Skeletal muscle satellite cell (primary cell): ENCODE data around the gene UNC5A. TPM values are rescaled to one million over a fixed set of nuclear protein-coding genes. Genes with fewer than 3 reads are reported as not detected.
A peak's percentile ranks its signal among the peaks of the same experiment; 100 is the strongest.

Experiments used
- H3K27me3 ChIP-seq: 2 replicates; pipeline ENCODE4 v1.7.0; 2013; ENCODE audit warnings: low read length; ENCODE audit not compliant: control insufficient read depth, insufficient read depth
- H3K36me3 ChIP-seq: 2 replicates; pipeline ENCODE4 v1.7.0; 2013; ENCODE audit warnings: mild to moderate bottlenecking, control low read depth, low read length; ENCODE audit not compliant: insufficient read depth
- H3K4me1 ChIP-seq: 2 replicates; pipeline ENCODE4 v1.7.0; 2013; ENCODE audit warnings: low read length; ENCODE audit not compliant: control insufficient read depth, insufficient read depth
- H3K4me2 ChIP-seq: 2 replicates; pipeline ENCODE4 v1.7.0; 2013; ENCODE audit warnings: mild to moderate bottlenecking, low read length
- H3K4me3 ChIP-seq: 2 replicates; pipeline ENCODE4 v1.7.0; 2013; ENCODE audit warnings: low read length
- H3K9ac ChIP-seq: 2 replicates; pipeline ENCODE4 v1.7.0; 2013; ENCODE audit warnings: mild to moderate bottlenecking, low read depth, low read length, moderate library complexity
- H3K9me3 ChIP-seq: replicated peaks from 2 replicates; pipeline ENCODE4 v1.7.0; 2013; ENCODE audit warnings: mild to moderate bottlenecking, control low read depth, low read length
- total RNA-seq: library from RNA; depleted of rRNA; stranded (reverse); fragments of >200 nt; gene quantifications from 2 replicates; pipeline ENCODE4 v1.2.3, GENCODE V29; 2012; rRNA removed

The UNC5A gene
- under 0.01 TPM in 2 replicates for total RNA-seq

DNA sequence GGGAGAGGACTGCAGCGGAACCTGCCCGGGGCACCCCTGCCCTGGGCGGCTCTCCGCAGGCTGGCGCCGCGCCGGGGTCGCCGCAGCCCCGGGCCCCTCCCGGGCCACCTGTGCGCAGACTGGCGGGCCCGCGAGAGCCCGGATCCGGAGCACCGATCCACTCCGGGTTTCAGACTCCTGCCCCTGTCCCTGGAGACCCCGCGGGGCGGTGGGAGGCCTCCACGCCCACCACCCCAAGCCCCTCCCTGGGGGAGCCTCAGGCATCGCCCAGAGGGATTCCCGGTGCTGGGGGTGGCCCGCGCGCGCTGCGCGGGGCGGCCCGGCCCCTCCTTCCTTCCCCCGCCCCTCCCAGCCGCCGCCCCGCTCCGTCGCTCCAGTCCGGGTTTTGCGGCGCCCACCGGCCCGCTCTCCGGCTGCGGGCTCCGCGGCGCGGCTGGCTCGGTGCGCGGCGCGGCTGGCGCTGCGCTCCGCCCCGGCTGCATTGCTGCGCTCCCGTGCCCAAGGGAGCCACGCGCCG is at the start of gene UNC5A:
Gene UNC5A (plus strand): TSS at position 479 of the 517 bp plus-strand sequence. CDS start 192 bp downstream, outside the sequence.
- peaks cover 66% of the 10 kb centered on the region for H3K27me3 ChIP-seq
- H3K4me3 ChIP-seq: peak within 1 kb of the TSS; percentile 50
- H3K9ac ChIP-seq: no peak within 1 kb of the TSS
- no peaks in the 10 kb centered on the region for H3K36me3 ChIP-seq
- peak within 1 kb of the TSS; percentile 73 for H3K4me2 ChIP-seq
- H3K9me3 ChIP-seq: no peaks in the 10 kb centered on the region
- peaks cover 6% of the 10 kb centered on the region for H3K4me1 ChIP-seq

DNA sequence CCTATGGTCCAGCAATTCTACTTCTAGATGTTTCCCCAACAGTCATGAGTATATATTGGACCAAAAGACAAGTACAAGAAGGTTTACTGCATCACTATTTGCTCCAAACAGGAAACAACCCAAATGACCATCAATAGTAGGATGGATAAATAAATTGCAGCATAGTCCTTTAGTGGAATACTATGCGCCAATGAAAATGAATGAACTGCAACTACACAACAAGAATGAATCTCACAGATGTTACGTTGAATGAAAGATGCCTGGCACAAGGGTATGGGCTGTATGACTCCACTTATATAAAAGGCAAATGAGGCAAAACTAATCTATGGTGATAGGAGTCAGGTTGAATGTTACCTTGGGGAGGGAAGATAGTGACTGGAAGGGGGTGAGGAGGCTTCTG is 48.6 kb upstream of the UNC5A start:
- Histone ChIP-seq H3K36me3 (no peaks in the 10 kb centered on the region), H3K4me2 (no peak overlapping the region), H3K4me1 (no peaks in the 10 kb centered on the region), H3K4me3 (no peak overlapping the region), H3K27me3 (peaks cover 6% of the 10 kb centered on the region), H3K9ac (no peak overlapping the region), H3K9me3 (no peaks in the 10 kb centered on the region)

DNA sequence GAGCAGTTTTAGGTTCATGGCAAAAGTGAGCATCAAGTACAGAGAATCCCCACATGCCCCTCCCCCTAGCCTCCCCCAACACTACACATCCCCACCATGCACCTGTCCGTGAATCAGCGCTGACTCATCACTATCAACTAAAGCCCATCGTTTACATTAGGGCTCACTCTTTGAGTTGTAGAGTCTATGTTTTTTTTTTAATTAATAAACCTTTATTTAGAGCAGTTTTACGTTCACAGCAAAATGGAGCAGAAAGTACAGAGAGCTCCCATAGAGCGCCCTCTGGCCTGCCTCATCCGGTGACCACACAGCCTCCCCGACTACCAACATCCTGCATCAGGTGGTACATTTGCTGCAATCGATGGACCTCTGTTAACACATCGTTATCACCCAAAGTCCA is 47.9 kb upstream of the UNC5A start:
- Histone ChIP-seq H3K4me2 (no peak overlapping the region), H3K9ac (no peak overlapping the region), H3K36me3 (no peaks in the 10 kb centered on the region), H3K9me3 (no peaks in the 10 kb centered on the region), H3K27me3 (peaks cover 6% of the 10 kb centered on the region), H3K4me3 (no peak overlapping the region), H3K4me1 (no peaks in the 10 kb centered on the region)

DNA sequence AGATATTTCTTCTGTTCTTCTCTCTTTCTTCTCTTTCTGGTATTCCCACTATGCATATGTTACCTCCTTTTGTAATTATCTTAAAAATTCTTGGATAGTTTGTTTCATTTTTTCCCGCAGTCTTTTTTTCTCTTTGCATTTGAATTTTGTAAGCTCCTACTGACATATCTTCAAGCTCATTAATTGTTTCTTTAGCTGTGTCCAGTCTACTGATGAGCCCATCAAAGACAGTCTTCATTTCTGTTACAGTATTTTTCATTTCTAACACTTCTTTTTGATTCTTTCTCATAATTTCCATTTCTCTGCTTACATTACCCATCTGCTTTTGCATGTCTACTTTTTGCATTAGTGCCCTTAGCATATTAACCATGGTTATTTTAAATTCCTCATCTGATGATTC is 44.7 kb upstream of the UNC5A start:
- Histone ChIP-seq H3K27me3 (peaks cover 12% of the 10 kb centered on the region), H3K4me1 (no peaks in the 10 kb centered on the region), H3K9me3 (no peaks in the 10 kb centered on the region), H3K36me3 (no peaks in the 10 kb centered on the region), H3K9ac (no peak overlapping the region), H3K4me2 (no peak overlapping the region), H3K4me3 (no peak overlapping the region)

DNA sequence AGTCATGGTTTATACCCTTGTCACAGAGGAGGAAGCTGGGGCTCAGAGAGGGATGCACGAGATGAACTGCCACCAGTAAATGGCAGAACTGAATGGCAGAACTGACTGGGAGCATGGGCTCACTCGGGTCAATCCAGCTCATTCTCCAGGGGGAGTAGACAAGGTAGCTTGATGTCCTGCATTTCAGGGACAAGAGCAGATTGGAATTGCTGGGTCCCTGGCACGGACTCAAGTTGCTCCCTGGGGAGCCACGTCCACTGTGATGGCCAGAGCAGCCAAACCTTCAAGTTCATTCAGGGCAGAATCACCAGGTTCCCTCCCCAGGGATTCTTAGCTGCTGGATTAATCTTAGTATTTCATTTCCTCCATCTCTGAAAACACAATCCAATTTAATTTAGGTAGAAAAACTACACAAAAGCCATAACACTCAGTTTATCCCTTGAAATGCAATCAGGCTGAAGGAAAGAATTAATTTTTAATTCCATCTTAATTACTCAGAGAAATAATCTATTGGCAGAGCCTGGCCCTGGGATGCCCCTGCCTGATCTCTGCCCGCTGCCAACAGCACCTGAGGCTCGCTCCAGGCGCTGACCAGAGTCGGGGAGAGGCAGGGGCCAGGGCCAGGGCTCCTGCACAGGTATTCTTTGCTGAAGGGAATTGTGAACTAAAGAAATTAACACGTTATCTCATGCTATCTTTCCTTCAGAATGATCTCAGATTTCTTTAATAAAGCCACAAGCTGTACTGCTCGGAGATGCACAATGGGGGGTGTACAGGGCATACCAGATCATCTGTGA is 42.0 kb upstream of the UNC5A start:
- H3K9me3 ChIP-seq: no peaks in the 10 kb centered on the region
- no peak overlapping the region for H3K9ac ChIP-seq
- H3K27me3 ChIP-seq: peaks cover 23% of the 10 kb centered on the region
- no peaks in the 10 kb centered on the region for H3K36me3 ChIP-seq
- H3K4me2 ChIP-seq: no peak overlapping the region
- no peak overlapping the region for H3K4me3 ChIP-seq
- H3K4me1 ChIP-seq: no peaks in the 10 kb centered on the region

DNA sequence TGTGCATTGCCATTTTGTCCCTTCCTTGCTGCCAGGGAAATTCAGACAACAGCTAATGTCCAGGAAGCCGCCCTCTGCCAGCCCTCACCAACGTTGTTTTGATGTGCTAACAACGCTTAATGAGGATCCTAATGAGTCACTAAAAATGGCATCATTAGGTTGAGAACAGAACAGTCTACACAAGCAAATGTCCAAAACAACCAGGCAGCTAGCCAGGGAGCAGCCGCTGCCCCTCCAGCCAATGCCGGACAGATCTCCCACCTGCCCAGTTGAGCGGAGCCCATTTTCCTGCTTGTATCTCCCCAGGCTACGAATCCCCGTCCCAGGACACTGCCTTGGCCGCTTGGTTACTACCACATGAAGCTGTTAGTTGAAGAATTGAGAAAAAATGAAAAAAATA is 40.4 kb upstream of the UNC5A start:
- H3K4me3 ChIP-seq: no peak overlapping the region
- H3K27me3 ChIP-seq: peaks cover 32% of the 10 kb centered on the region
- no peaks in the 10 kb centered on the region for H3K36me3 ChIP-seq
- no peak overlapping the region for H3K4me2 ChIP-seq
- H3K4me1 ChIP-seq: no peaks in the 10 kb centered on the region
- H3K9ac ChIP-seq: no peak overlapping the region
- no peaks in the 10 kb centered on the region for H3K9me3 ChIP-seq

DNA sequence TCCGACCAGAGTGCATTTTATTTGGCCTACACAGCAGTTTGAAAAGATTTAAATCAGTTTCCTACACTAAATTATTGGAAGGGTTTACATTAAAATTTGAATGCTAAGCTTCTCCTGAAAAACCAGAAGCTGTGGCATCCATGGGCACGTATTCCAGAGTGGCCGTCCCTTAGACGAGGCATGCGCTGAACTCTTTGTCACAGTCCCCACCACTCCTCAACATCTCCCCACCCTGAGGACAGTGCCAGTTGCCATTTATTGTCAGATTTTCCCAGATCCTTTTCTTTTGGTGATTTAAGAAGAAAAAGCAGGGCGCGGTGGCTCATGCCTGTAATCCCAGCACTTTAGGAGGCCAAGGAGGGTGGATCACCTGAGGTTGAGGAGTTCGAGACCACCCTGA is 39.9 kb upstream of the UNC5A start:
- peaks cover 36% of the 10 kb centered on the region for H3K27me3 ChIP-seq
- H3K4me3 ChIP-seq: no peak overlapping the region
- no peak overlapping the region for H3K4me2 ChIP-seq
- H3K9me3 ChIP-seq: no peaks in the 10 kb centered on the region
- no peaks in the 10 kb centered on the region for H3K4me1 ChIP-seq
- no peaks in the 10 kb centered on the region for H3K36me3 ChIP-seq
- H3K9ac ChIP-seq: no peak overlapping the region

DNA sequence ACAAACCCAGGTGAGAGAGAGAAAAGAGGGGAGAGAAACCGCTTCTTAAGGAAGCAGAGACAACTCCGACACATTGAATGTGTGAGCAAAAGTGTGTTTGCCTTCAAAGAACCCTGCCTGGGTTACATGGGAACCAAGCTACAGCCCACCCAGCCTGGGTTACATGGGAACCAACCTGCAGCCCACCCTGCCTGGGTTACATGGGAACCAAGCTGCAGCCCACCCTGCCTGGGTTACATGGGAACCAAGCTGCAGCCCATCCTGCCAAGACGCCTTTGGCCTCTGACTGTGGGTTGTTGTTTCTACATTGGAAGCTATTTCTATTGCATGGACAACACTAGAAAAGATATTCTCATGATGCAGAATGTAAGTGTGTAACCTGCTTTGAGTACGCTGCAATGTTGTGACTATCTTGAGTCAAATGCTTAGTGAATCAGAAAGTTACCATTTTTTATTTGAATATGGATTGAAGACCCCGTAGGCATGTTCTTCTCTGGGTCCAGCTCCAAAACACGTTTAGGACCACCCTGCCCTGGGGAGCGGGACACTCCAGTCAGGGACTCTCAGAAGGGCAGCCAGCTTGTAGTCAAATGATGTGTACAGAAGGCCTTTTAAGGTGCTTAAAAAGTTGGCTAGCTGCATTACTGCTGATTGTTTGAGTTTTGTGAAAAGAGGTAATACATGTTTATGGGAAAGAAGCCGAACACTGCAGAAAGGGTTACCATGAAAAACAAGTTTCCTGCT is 39.1 kb upstream of the UNC5A start:
- Histone ChIP-seq H3K9ac (no peak overlapping the region), H3K27me3 (peaks cover 39% of the 10 kb centered on the region), H3K4me1 (no peaks in the 10 kb centered on the region), H3K9me3 (no peaks in the 10 kb centered on the region), H3K4me2 (no peak overlapping the region), H3K4me3 (no peak overlapping the region), H3K36me3 (no peaks in the 10 kb centered on the region)

DNA sequence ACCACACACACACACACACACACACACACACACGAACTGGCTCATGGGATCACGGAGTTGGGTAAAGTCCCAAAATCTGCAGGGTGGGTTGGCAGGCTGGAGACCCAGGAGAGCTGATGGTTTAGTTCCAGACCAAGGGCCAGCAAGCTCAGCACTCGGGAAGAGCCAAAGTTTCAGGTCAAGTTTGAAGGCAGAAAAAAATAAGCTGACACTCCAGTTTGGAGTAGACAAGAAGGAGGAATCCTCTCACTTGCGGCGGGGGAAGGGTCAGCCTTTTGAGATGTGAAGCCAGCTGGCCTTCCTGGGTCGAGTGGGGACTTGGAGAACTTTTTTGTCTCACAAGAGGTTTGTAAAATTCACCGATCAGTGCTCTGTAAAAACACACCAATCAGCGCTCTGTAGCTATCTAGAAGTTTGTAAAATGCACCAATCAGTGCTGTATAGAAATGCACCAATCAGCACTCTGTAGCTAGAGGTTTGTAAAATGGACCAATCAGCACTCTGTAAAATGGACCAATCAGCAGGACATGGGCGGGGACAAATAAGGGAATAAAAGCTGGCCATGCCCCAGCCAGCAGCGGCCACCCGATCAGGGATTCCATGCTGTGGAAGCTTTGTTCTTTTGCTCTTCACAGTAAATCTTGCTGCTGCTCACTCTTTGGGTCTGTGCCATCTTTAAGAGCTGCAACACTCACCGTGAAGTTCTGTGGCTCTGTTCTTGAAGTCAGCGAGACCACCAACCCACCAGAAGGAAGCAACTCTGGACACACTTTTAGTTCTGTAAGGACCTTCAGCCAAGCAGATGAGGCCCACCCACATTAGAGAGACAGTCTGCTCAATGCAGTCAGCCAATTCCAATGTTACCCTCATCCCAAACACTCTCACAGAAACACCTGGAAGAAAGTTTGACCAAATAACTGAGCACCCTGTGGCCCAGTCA is 37.8 kb upstream of the UNC5A start:
- Histone ChIP-seq H3K36me3 (no peaks in the 10 kb centered on the region), H3K4me2 (no peak overlapping the region), H3K9ac (no peak overlapping the region), H3K27me3 (peaks cover 45% of the 10 kb centered on the region), H3K9me3 (no peaks in the 10 kb centered on the region), H3K4me3 (no peak overlapping the region), H3K4me1 (no peaks in the 10 kb centered on the region)

DNA sequence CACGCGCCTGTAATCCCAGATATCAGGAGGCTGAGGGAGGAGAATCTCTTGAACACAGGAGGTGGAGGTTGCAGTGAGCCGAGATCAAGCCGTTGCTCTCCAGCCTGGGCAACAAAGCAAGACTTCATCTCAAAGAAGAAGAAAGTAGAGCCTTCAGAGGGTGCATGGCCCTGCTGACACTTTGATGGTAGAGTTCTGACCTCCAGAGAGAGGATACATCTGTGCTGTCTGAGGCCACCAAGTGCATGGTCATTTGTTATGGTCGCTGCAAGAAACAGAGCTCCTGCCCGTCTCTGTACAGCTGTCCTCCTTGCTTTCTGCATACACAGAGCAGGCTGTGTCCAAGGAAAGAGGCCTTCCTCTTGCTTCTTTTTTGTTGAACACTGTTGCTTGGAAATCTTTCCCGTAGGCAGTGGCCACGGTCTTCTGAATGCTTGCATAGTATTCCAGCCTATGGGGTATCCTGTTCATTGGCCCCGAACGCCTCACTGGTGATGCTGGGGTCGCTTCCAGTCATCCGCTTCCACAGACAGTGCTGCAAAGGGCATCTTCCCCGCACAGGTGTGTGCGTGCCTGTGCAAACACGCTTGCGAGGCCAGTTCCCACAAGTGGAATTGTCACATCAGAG is 36.8 kb upstream of the UNC5A start:
- H3K27me3 ChIP-seq: peaks cover 42% of the 10 kb centered on the region
- H3K9ac ChIP-seq: no peak overlapping the region

More for the DNA sequence above, 36.8 kb upstream of the UNC5A start:
- H3K4me3 ChIP-seq: no peak overlapping the region
- no peaks in the 10 kb centered on the region for H3K4me1 ChIP-seq
- H3K4me2 ChIP-seq: no peak overlapping the region
- H3K9me3 ChIP-seq: no peaks in the 10 kb centered on the region
- H3K36me3 ChIP-seq: no peaks in the 10 kb centered on the region
